GM18873 (cell line): ENCODE measurements around the gene USP22.

Experiments used
- ATAC-seq: cut with Tn5 transposase; IDR thresholded peaks from one replicate; pipeline ENCODE4 v1.9.1; 2021; ENCODE audit warnings: mild to moderate bottlenecking, moderate library complexity, moderate number of reproducible peaks; ENCODE audit not compliant: unreplicated experiment, low FRiP score

USP22 gene

GRCh38 chr17:20966870-20967269 lies 75.9 kb downstream of the USP22 start:
- ATAC-seq, result no peak

- no peak for ATAC-seq
These were observed 77.3 kb downstream of the USP22 start for GRCh38 chr17:20965492-20965891.

DNA sequence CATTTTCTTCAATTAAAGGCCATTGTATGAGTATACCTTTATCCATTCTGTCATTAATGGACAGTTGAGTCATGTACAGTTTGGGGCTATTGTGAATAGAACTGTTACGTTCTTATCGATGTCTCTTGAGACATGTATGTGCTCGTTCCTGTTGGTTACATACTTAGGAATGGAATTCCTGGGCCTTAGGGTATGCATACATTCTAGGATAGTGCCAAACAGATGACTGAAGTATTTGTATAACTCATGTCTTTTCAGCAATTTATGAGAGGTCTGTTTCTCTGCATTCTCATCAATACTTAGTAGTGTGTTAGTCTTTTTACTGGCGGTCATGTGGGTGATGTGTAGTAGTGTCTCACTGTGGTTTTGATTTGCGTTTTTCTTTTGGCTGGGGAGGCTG lies 81.2 kb downstream of the USP22 start:
- no peak for ATAC-seq

- no peak for ATAC-seq
These were observed 81.9 kb downstream of the USP22 start for GRCh38 chr17:20960871-20961270.

DNA sequence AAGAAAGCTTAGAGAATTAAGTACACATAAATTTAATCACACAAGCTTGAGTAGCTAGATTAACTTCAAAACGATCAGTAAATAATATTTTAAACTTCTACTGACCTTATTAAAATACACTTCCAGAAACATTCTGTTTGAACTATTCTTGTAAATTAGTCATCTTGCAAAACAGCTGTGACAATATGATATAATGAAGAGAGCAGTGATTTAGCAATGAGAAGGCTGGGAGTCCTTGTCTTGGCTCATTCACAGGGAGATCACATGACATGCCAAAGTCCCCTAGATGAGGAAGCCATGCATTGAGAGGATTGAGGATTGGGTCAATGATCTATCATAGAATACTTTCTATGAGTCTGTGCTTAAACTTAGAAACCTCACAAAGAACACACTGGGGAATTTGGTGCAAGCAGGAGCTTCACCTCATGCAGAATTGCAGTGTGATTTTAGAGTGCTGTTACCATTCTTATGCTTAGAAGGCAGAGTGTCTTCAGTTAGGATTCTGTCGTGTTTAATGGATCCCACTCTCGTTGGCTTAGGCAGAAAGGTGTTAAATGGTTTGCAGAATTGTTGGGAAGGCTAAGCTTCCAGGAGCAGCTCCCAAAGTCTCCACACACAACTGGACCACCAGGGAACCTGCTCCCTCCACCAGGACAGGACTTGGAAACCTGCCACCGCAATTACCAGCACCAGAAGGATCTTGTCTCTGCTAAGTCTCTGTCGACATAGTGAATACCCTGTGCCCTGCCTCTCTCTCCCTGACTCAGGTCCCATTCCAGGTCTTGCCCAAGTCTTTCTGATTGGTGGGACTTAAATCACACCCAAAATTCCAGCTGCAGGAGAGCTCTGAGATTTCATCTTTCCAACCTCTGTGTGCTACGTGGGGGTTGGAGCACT lies 87.1 kb downstream of the USP22 start:
- no peak for ATAC-seq

DNA sequence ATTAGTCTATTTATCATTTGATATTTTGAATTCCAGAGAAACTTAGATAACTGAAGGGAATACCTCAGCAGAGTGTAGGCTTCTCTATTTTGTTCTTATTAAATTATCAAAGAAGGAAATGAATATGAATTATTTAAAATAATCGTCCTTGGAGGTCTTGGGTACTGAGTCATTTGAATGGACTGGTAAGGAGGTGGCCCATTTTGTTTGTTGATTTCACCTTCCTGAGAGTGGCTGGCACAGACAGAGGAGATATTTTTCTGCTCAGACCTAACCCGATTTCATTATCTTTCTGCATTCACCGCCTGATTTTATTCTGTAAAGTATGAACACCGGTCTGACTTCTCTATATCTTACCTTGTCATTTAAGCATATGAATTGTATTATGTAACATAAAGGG lies 88.0 kb downstream of the USP22 start:
- no peak for ATAC-seq

DNA sequence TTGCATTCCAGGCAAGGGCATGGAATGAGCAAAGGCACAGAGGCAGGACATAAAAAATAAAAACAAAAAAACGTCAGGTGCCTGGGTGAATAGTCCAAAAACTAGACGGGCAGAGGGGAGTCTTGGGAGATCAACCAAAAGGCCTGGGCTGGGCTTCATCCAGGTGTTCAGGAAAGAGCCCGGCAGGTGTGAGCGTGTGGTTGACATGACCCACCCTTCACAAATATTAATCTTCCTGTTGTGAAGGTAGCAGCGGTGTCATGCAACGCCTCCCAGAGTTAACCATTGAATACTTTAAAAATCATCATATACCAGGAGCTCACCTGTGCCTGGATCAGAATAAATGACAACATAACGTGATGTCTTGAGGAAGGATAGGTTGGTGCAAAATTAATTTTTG lies 90.6 kb downstream of the USP22 start:
- no peak for ATAC-seq
